PC-3 (cell line): Measurements from ENCODE around the gene TMEM63B. TPM values are rescaled to one million over a fixed set of nuclear protein-coding genes. Genes with fewer than 3 reads are reported as not detected.
"Not testable (repeated sequence)": the region's sequence is repeated elsewhere in the genome, so short reads cannot be mapped to it uniquely, and the experiment has no call there.

ENCODE experiments used
- ATAC-seq: fragments of 200-7000 bp; cut with Tn5 transposase; 2 replicates; pipeline ENCODE4 v1.9.1; 2020; ENCODE audit warnings: mild to moderate bottlenecking, moderate library complexity
- BruUV-seq: library from RNA; stranded (reverse); fragments of 400-500 nt; replicated peaks from 2 replicates; lab custom pipeline; 2021; lab: Mats Ljungman, UMichigan
- CTCF ChIA-PET: fragments of 300-600 bp; sonication (Branson Sonifier 250); formaldehyde crosslinking; loops from one replicate; lab custom pipeline; 2022; ENCODE audit warnings: antibody characterized with exemption; lab: Charles Lee
- POLR2A ChIA-PET: fragments of 300-600 bp; sonication (Branson Sonifier 250); formaldehyde crosslinking; loops from one replicate; lab custom pipeline; 2022; ENCODE audit warnings: antibody characterized with exemption; ENCODE audit not compliant: unreplicated experiment; lab: Charles Lee
- DNase-seq: peaks from one replicate; pipeline ENCODE4 v3.0.0-alpha.2; 2015
- H2AFZ ChIP-seq: fragments of 300-600 bp; sonication (generic); 2 replicates; pipeline ENCODE4 v1.6.0; 2016; ENCODE audit warnings: antibody characterized with exemption, low read length
- H3F3A ChIP-seq: fragments of 300-600 bp; sonication (generic); one replicate; pipeline ENCODE4 v1.6.0; 2017; ENCODE audit warnings: antibody characterized with exemption, low read length, control low read depth, mild to moderate bottlenecking; ENCODE audit not compliant: unreplicated experiment
- H3K27ac ChIP-seq: fragments of 300-600 bp; sonication (generic); 2 replicates; pipeline ENCODE4 v1.5.1; 2016; ENCODE audit warnings: mild to moderate bottlenecking, low read length
- H3K27me3 ChIP-seq: fragments of 300-600 bp; sonication (generic); 2 replicates; pipeline ENCODE4 v1.6.1; 2016; ENCODE audit warnings: low read length, mixed read lengths
- H3K36me3 ChIP-seq: fragments of 300-600 bp; sonication (generic); 2 replicates; pipeline ENCODE4 v1.6.1; 2016; ENCODE audit warnings: low read depth, mixed run types, low read length, mixed read lengths
- H3K4me1 ChIP-seq: fragments of 300-600 bp; sonication (generic); 2 replicates; pipeline ENCODE4 v1.5.1; 2016; ENCODE audit warnings: low read length; ENCODE audit not compliant: insufficient read depth
- H3K4me2 ChIP-seq: fragments of 300-600 bp; sonication (generic); 2 replicates; pipeline ENCODE4 v1.6.0; 2016; ENCODE audit warnings: low read length
- H3K4me3 ChIP-seq: fragments of 300-600 bp; sonication (generic); 2 replicates; pipeline ENCODE4 v1.5.1; 2016; ENCODE audit warnings: mild to moderate bottlenecking, low read length, mixed read lengths
- H3K79me2 ChIP-seq: fragments of 300-600 bp; sonication (generic); 2 replicates; pipeline ENCODE4 v1.6.1; 2017; ENCODE audit warnings: low read length, mixed read lengths
- H3K9ac ChIP-seq: fragments of 300-600 bp; sonication (generic); 2 replicates; pipeline ENCODE4 v1.6.0; 2016; ENCODE audit warnings: mild to moderate bottlenecking, low read length
- H3K9me2 ChIP-seq: fragments of 300-600 bp; sonication (generic); replicated peaks from 2 replicates; pipeline ENCODE4 v1.6.1; 2016; ENCODE audit warnings: mixed run types, low read length, mixed read lengths
- H3K9me3 ChIP-seq: fragments of 300-600 bp; sonication (generic); 2 replicates; pipeline ENCODE4 v1.6.1; 2016; ENCODE audit warnings: low read length, mixed read lengths
- H4K20me1 ChIP-seq: fragments of 300-600 bp; sonication (generic); 2 replicates; pipeline ENCODE4 v1.6.1; 2016; ENCODE audit warnings: low read length, mixed read lengths
- EZH2 ChIP-seq: fragments of 300-600 bp; sonication (generic); IDR thresholded peaks from one replicate; pipeline ENCODE4 v1.6.1; 2017; ENCODE audit warnings: antibody characterized with exemption, mild to moderate bottlenecking, low read length; ENCODE audit not compliant: unreplicated experiment
- EZH2phosphoT487 ChIP-seq: fragments of 300-600 bp; sonication (generic); IDR thresholded peaks from 2 replicates; pipeline ENCODE4 v1.6.1; 2018; ENCODE audit warnings: mild to moderate bottlenecking, antibody characterized with exemption, low read length, borderline replicate concordance
- intact Hi-C: fragments of 100-400 bp; cut with micrococcal nuclease; formaldehyde crosslinking; loops from 2 replicates; pipeline ENCODE4 v1.9.0; 2023
- total RNA-seq: library from RNA; depleted of rRNA; stranded (reverse); fragments of >200 nt; gene quantifications from 2 replicates; pipeline ENCODE4 v1.2.3, GENCODE V29; 2014
- TF ChIP-seq, protein P1 (sequence below): fragments of 300-600 bp; sonication (generic); conservative IDR thresholded peaks from 2 replicates; pipeline ENCODE4 v1.5.1; 2017; ENCODE audit warnings: antibody characterized with exemption, low read depth, mild to moderate bottlenecking, low read length

The TMEM63B gene
- total RNA-seq, 1 experiment from 2014 or later, result 23.6 TPM

GRCh38 chr6:44193307-44193910 lies 66.1 kb downstream of the TMEM63B start:
- CTCF ChIA-PET, result no interaction called here
- POLR2A ChIA-PET, result no interaction called here
- no peak for ATAC-seq

GRCh38 chr6:44194326-44194725 lies 67.0 kb downstream of the TMEM63B start:
- intact Hi-C loops, result no loop called here
- TF ChIP-seq EZH2phosphoT487, result no peak
- TF ChIP-seq, protein P1, sequence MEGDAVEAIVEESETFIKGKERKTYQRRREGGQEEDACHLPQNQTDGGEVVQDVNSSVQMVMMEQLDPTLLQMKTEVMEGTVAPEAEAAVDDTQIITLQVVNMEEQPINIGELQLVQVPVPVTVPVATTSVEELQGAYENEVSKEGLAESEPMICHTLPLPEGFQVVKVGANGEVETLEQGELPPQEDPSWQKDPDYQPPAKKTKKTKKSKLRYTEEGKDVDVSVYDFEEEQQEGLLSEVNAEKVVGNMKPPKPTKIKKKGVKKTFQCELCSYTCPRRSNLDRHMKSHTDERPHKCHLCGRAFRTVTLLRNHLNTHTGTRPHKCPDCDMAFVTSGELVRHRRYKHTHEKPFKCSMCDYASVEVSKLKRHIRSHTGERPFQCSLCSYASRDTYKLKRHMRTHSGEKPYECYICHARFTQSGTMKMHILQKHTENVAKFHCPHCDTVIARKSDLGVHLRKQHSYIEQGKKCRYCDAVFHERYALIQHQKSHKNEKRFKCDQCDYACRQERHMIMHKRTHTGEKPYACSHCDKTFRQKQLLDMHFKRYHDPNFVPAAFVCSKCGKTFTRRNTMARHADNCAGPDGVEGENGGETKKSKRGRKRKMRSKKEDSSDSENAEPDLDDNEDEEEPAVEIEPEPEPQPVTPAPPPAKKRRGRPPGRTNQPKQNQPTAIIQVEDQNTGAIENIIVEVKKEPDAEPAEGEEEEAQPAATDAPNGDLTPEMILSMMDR, result no peak
- TF ChIP-seq EZH2, result no peak
- no peaks in the 10 kb centered on the region for H3F3A ChIP-seq
- H3K9me3 ChIP-seq, result no peaks in the 10 kb centered on the region
- no peak overlapping the region for H3K4me2 ChIP-seq
- ChIA-PET CTCF (no interaction called here), POLR2A (no interaction called here)
- no peaks in the 10 kb centered on the region for H3K4me1 ChIP-seq
- H2AFZ ChIP-seq, result no peak overlapping the region
- H3K4me3 ChIP-seq, result no peak overlapping the region
- ATAC-seq, result no peak
- no TSS peak for BruUV-seq
- no peaks in the 10 kb centered on the region for H3K9me2 ChIP-seq
- no peak overlapping the region for H3K27ac ChIP-seq
- no peaks in the 10 kb centered on the region for H3K27me3 ChIP-seq
- H3K79me2 ChIP-seq, result no peaks in the 10 kb centered on the region
- H3K9ac ChIP-seq, result no peak overlapping the region
- no peak for DNase-seq
- no peaks in the 10 kb centered on the region for H3K36me3 ChIP-seq
- H4K20me1 ChIP-seq, result no peaks in the 10 kb centered on the region

More at GRCh38 chr6:44193307-44193910, 66.1 kb downstream of the TMEM63B start:
- H3F3A ChIP-seq, result no peaks in the 10 kb centered on the region
- H3K27me3 ChIP-seq, result no peaks in the 10 kb centered on the region
- no peak overlapping the region for H3K27ac ChIP-seq
- no peaks in the 10 kb centered on the region for H3K9me3 ChIP-seq
- no peak overlapping the region for H2AFZ ChIP-seq
- H3K9me2 ChIP-seq, result no peaks in the 10 kb centered on the region
- intact Hi-C loops, result no loop called here
- no peaks in the 10 kb centered on the region for H3K36me3 ChIP-seq
- TF ChIP-seq EZH2phosphoT487 (no peak), EZH2 (no peak)
- TF ChIP-seq, protein P1, result no peak
- no TSS peak for BruUV-seq
- no peak for DNase-seq
- H4K20me1 ChIP-seq, result no peaks in the 10 kb centered on the region
- H3K79me2 ChIP-seq, result no peaks in the 10 kb centered on the region
- no peak overlapping the region for H3K4me2 ChIP-seq
- no peak overlapping the region for H3K4me3 ChIP-seq
- no peak overlapping the region for H3K9ac ChIP-seq
- H3K4me1 ChIP-seq, result no peaks in the 10 kb centered on the region

DNA sequence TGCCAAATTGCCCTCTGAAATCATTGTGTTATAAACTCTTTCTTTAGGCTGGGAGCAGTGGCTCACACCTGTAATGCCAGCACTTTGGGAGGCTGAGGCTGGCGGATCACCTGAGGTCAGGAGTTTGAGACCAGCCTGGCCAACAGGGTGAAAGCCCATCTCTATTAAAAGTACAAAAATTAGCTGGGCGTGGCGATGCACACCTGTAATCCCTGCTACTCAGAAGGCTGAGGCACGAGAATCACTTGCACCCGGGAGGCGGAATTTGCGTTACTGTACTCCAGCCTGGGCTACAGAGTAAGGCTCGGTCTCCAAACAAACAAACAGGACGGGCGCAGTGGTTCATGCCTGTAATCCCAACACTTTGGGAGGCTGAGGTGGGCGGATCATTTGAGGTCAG lies 69.0 kb downstream of the TMEM63B start:
- H3K9me2 ChIP-seq, BruUV-seq, H3K27ac ChIP-seq, intact Hi-C loops, CTCF ChIA-PET, H2AFZ ChIP-seq, H3K9me3 ChIP-seq, H4K20me1 ChIP-seq, POLR2A ChIA-PET, H3K9ac ChIP-seq, H3K36me3 ChIP-seq, H3K4me1 ChIP-seq, ATAC-seq, H3K27me3 ChIP-seq, H3F3A ChIP-seq, H3K4me3 ChIP-seq, H3K4me2 ChIP-seq, DNase-seq, H3K79me2 ChIP-seq: not testable (repeated sequence)
